Measurements from ENCODE around the gene HERC6.
"Not testable (repeated sequence)": the region's sequence is repeated elsewhere in the genome, so short reads cannot be mapped to it uniquely, and the experiment has no call there.

Gene HERC6

GRCh38 chr4:88429401-88429800 lies 50.7 kb downstream of the HERC6 start:
- Histone ChIP-seq H3K27me3 (ENCODE audit: insufficient read depth, low read length) (no peaks in the 10 kb centered on the region), H3K36me3 (ENCODE audit: insufficient read depth, low read depth, low read length) (no peaks in the 10 kb centered on the region), H3K4me1 (ENCODE audit: insufficient read depth, low read length) (no peaks in the 10 kb centered on the region), H3K4me3 (ENCODE audit: low read length) (no peak overlapping the region), H3K9ac (ENCODE audit: low read depth, low read length) (no peak overlapping the region), H3K27ac (ENCODE audit: low read length) (no peak overlapping the region), H3K9me3 (ENCODE audit: insufficient read depth, low read depth, low read length) (peaks cover 6% of the 10 kb centered on the region; the same call in 1 of the 2 replicates)

GRCh38 chr4:88435987-88436693 lies 57.5 kb downstream of the HERC6 start:
- Histone ChIP-seq H3K9ac (ENCODE audit: low read depth, low read length) (no peak overlapping the region), H3K36me3 (ENCODE audit: insufficient read depth, low read depth, low read length) (no peaks in the 10 kb centered on the region), H3K4me1 (ENCODE audit: insufficient read depth, low read length) (peaks cover 6% of the 10 kb centered on the region; the same call in 1 of the 2 replicates), H3K9me3 (ENCODE audit: insufficient read depth, low read depth, low read length) (peaks cover 6% of the 10 kb centered on the region; the same call in 1 of the 2 replicates), H3K27me3 (ENCODE audit: insufficient read depth, low read length) (no peaks in the 10 kb centered on the region), H3K27ac (ENCODE audit: low read length) (no peak overlapping the region), H3K4me3 (ENCODE audit: low read length) (no peak overlapping the region)

- not testable (repeated sequence) for H3K9ac ChIP-seq (ENCODE audit: low read depth, low read length); H3K36me3 ChIP-seq (ENCODE audit: insufficient read depth, low read depth, low read length); H3K27me3 ChIP-seq (ENCODE audit: insufficient read depth, low read length); H3K4me1 ChIP-seq (ENCODE audit: insufficient read depth, low read length); H3K27ac ChIP-seq (ENCODE audit: low read length); H3K4me3 ChIP-seq (ENCODE audit: low read length)
- peaks cover 11% of the 10 kb centered on the region; the same call in 1 of the 2 replicates for H3K9me3 ChIP-seq (ENCODE audit: insufficient read depth, low read depth, low read length)
Observed at GRCh38 chr4:88437873-88438272, 59.2 kb downstream of the HERC6 start.

GRCh38 chr4:88439161-88439760 lies 60.6 kb downstream of the HERC6 start:
- Histone ChIP-seq H3K9me3 (ENCODE audit: insufficient read depth, low read depth, low read length) (peaks cover 5% of the 10 kb centered on the region; the same call in 1 of the 2 replicates), H3K36me3 (ENCODE audit: insufficient read depth, low read depth, low read length) (0 out of 2 replicates have a peak, but pooled peaks cover 7% of the 10 kb centered on the region), H3K27ac (ENCODE audit: low read length) (no peak overlapping the region), H3K27me3 (ENCODE audit: insufficient read depth, low read length) (no peaks in the 10 kb centered on the region), H3K4me3 (ENCODE audit: low read length) (no peak overlapping the region), H3K4me1 (ENCODE audit: insufficient read depth, low read length) (peaks cover 13% of the 10 kb centered on the region), H3K9ac (ENCODE audit: low read depth, low read length) (no peak overlapping the region)

GRCh38 chr4:88440146-88440545 lies 61.5 kb downstream of the HERC6 start:
- Histone ChIP-seq H3K4me3 (ENCODE audit: low read length) (no peak overlapping the region), H3K4me1 (ENCODE audit: insufficient read depth, low read length) (peaks cover 13% of the 10 kb centered on the region), H3K27me3 (ENCODE audit: insufficient read depth, low read length) (no peaks in the 10 kb centered on the region), H3K9ac (ENCODE audit: low read depth, low read length) (no peak overlapping the region), H3K27ac (ENCODE audit: low read length) (no peak overlapping the region), H3K36me3 (ENCODE audit: insufficient read depth, low read depth, low read length) (0 out of 2 replicates have a peak, but pooled peaks cover 7% of the 10 kb centered on the region), H3K9me3 (ENCODE audit: insufficient read depth, low read depth, low read length) (peaks cover 5% of the 10 kb centered on the region; the same call in 1 of the 2 replicates)

GRCh38 chr4:88441696-88442095 lies 63.0 kb downstream of the HERC6 start:
- Histone ChIP-seq H3K9me3 (ENCODE audit: insufficient read depth, low read depth, low read length) (peaks cover 5% of the 10 kb centered on the region; the same call in 1 of the 2 replicates), H3K4me1 (ENCODE audit: insufficient read depth, low read length) (peaks cover 13% of the 10 kb centered on the region), H3K27me3 (ENCODE audit: insufficient read depth, low read length) (no peaks in the 10 kb centered on the region), H3K36me3 (ENCODE audit: insufficient read depth, low read depth, low read length) (0 out of 2 replicates have a peak, but pooled peaks cover 7% of the 10 kb centered on the region), H3K4me3 (ENCODE audit: low read length) (no peak overlapping the region), H3K9ac (ENCODE audit: low read depth, low read length) (no peak overlapping the region), H3K27ac (ENCODE audit: low read length) (no peak overlapping the region)

- no peak overlapping the region for H3K4me3 ChIP-seq (ENCODE audit: low read length)
- 0 out of 2 replicates have a peak, but pooled peaks cover 7% of the 10 kb centered on the region for H3K36me3 ChIP-seq (ENCODE audit: insufficient read depth, low read depth, low read length)
- H3K9ac ChIP-seq (ENCODE audit: low read depth, low read length): no peak overlapping the region
- H3K4me1 ChIP-seq (ENCODE audit: insufficient read depth, low read length): peaks cover 13% of the 10 kb centered on the region
- H3K27me3 ChIP-seq (ENCODE audit: insufficient read depth, low read length): no peaks in the 10 kb centered on the region
- no peak overlapping the region for H3K27ac ChIP-seq (ENCODE audit: low read length)
- peaks cover 5% of the 10 kb centered on the region; the same call in 1 of the 2 replicates for H3K9me3 ChIP-seq (ENCODE audit: insufficient read depth, low read depth, low read length)
Observed at GRCh38 chr4:88442689-88443191, 64.1 kb downstream of the HERC6 start.

GRCh38 chr4:88443486-88443885 lies 64.8 kb downstream of the HERC6 start:
- peaks cover 13% of the 10 kb centered on the region for H3K4me1 ChIP-seq (ENCODE audit: insufficient read depth, low read length)
- no peak overlapping the region for H3K4me3 ChIP-seq (ENCODE audit: low read length)
- 0 out of 2 replicates have a peak, but pooled peaks cover 7% of the 10 kb centered on the region for H3K36me3 ChIP-seq (ENCODE audit: insufficient read depth, low read depth, low read length)
- no peak overlapping the region for H3K9ac ChIP-seq (ENCODE audit: low read depth, low read length)
- no peaks in the 10 kb centered on the region for H3K27me3 ChIP-seq (ENCODE audit: insufficient read depth, low read length)
- H3K9me3 ChIP-seq (ENCODE audit: insufficient read depth, low read depth, low read length): peaks cover 5% of the 10 kb centered on the region; the same call in 1 of the 2 replicates
- no peak overlapping the region for H3K27ac ChIP-seq (ENCODE audit: low read length)

GRCh38 chr4:88445252-88445651 lies 66.6 kb downstream of the HERC6 start:
- peaks cover 12% of the 10 kb centered on the region for H3K4me1 ChIP-seq (ENCODE audit: insufficient read depth, low read length)
- H3K9ac ChIP-seq (ENCODE audit: low read depth, low read length): no peak overlapping the region
- H3K27me3 ChIP-seq (ENCODE audit: insufficient read depth, low read length): no peaks in the 10 kb centered on the region

GRCh38 chr4:88446124-88446523 lies 67.5 kb downstream of the HERC6 start:
- H3K9me3 ChIP-seq (ENCODE audit: insufficient read depth, low read depth, low read length): peaks cover 5% of the 10 kb centered on the region; the same call in 1 of the 2 replicates
- H3K27me3 ChIP-seq (ENCODE audit: insufficient read depth, low read length): no peaks in the 10 kb centered on the region
- 0 out of 2 replicates have a peak, but pooled peaks cover 7% of the 10 kb centered on the region for H3K36me3 ChIP-seq (ENCODE audit: insufficient read depth, low read depth, low read length)
- no peak overlapping the region for H3K9ac ChIP-seq (ENCODE audit: low read depth, low read length)
- H3K4me1 ChIP-seq (ENCODE audit: insufficient read depth, low read length): peaks cover 12% of the 10 kb centered on the region
- H3K4me3 ChIP-seq (ENCODE audit: low read length): no peak overlapping the region
- H3K27ac ChIP-seq (ENCODE audit: low read length): no peak overlapping the region

More at GRCh38 chr4:88445252-88445651, 66.6 kb downstream of the HERC6 start:
- H3K36me3 ChIP-seq (ENCODE audit: insufficient read depth, low read depth, low read length): 0 out of 2 replicates have a peak, but pooled peaks cover 7% of the 10 kb centered on the region
- H3K27ac ChIP-seq (ENCODE audit: low read length): no peak overlapping the region
- H3K9me3 ChIP-seq (ENCODE audit: insufficient read depth, low read depth, low read length): peaks cover 5% of the 10 kb centered on the region; the same call in 1 of the 2 replicates
- no peak overlapping the region for H3K4me3 ChIP-seq (ENCODE audit: low read length)

- H3K27ac ChIP-seq (ENCODE audit: low read length): no peak overlapping the region
- peaks cover 12% of the 10 kb centered on the region for H3K4me1 ChIP-seq (ENCODE audit: insufficient read depth, low read length)
- H3K9me3 ChIP-seq (ENCODE audit: insufficient read depth, low read depth, low read length): peaks cover 3% of the 10 kb centered on the region; the same call in 1 of the 2 replicates
- no peaks in the 10 kb centered on the region for H3K27me3 ChIP-seq (ENCODE audit: insufficient read depth, low read length)
- H3K9ac ChIP-seq (ENCODE audit: low read depth, low read length): no peak overlapping the region
- H3K36me3 ChIP-seq (ENCODE audit: insufficient read depth, low read depth, low read length): 0 out of 2 replicates have a peak, but pooled peaks cover 1% of the 10 kb centered on the region
- no peak overlapping the region for H3K4me3 ChIP-seq (ENCODE audit: low read length)
Observed at GRCh38 chr4:88447371-88448095, 68.9 kb downstream of the HERC6 start.

All from iPS-20b (cell line).